HG03571 (cell line): Measurements from ENCODE around the gene AGAP1.

ENCODE experiments used
- ATAC-seq: cut with Tn5 transposase; IDR thresholded peaks from one replicate; pipeline ENCODE4 v1.9.1; 2021; ENCODE audit not compliant: unreplicated experiment

Gene AGAP1

GRCh38 chr2:235784788-235785187 is 290.9 kb downstream of the AGAP1 start:
- ATAC-seq = no peak

- ATAC-seq = no peak
Measured at GRCh38 chr2:235789552-235789951, 295.7 kb downstream of the AGAP1 start.

- ATAC-seq = no peak
Measured at GRCh38 chr2:235793163-235793752, 299.4 kb downstream of the AGAP1 start.

GRCh38 chr2:235799281-235799680 is 305.4 kb downstream of the AGAP1 start:
- ATAC-seq = no peak

- no peak for ATAC-seq
Measured at GRCh38 chr2:235802542-235802941, 308.7 kb downstream of the AGAP1 start.

GRCh38 chr2:235803028-235803427 is 309.2 kb downstream of the AGAP1 start:
- ATAC-seq = no peak

GRCh38 chr2:235804676-235805075 is 310.8 kb downstream of the AGAP1 start:
- no peak for ATAC-seq

GRCh38 chr2:235806986-235807750 is 313.3 kb downstream of the AGAP1 start:
- no peak for ATAC-seq

GRCh38 chr2:235808366-235808765 is 314.5 kb downstream of the AGAP1 start:
- no peak for ATAC-seq

- ATAC-seq = no peak
Measured at GRCh38 chr2:235810252-235810651, 316.4 kb downstream of the AGAP1 start.

GRCh38 chr2:235810846-235811245 is 317.0 kb downstream of the AGAP1 start:
- ATAC-seq = no peak

GRCh38 chr2:235811446-235812184 is 317.8 kb downstream of the AGAP1 start:
- no peak for ATAC-seq

- ATAC-seq = no peak
Measured at GRCh38 chr2:235812185-235812665, 318.4 kb downstream of the AGAP1 start.

GRCh38 chr2:235813398-235813797 is 319.6 kb downstream of the AGAP1 start:
- no peak for ATAC-seq

- no peak for ATAC-seq
Measured at GRCh38 chr2:235820571-235820970, 326.7 kb downstream of the AGAP1 start.

- no peak for ATAC-seq
Measured at GRCh38 chr2:235824331-235824730, 330.5 kb downstream of the AGAP1 start.

GRCh38 chr2:235825946-235826345 is 332.1 kb downstream of the AGAP1 start:
- ATAC-seq = no peak

GRCh38 chr2:235826826-235827225 is 333.0 kb downstream of the AGAP1 start:
- ATAC-seq = no peak

- no peak for ATAC-seq
Measured at GRCh38 chr2:235827585-235827992, 333.7 kb downstream of the AGAP1 start.

GRCh38 chr2:235829726-235830125 is 335.9 kb downstream of the AGAP1 start:
- ATAC-seq = no peak

GRCh38 chr2:235831755-235832154 is 337.9 kb downstream of the AGAP1 start:
- ATAC-seq = no peak

- no peak for ATAC-seq
Measured at GRCh38 chr2:235832941-235833340, 339.1 kb downstream of the AGAP1 start.
